ENCODE measurements around the gene MOK.
"Not testable (repeated sequence)": the region's sequence is repeated elsewhere in the genome, so short reads cannot be mapped to it uniquely, and the experiment has no call there.

MOK gene

GRCh38 chr14:102338724-102339123 lies 33.8 kb upstream of the MOK start:
- TF ChIP-seq, protein P1, sequence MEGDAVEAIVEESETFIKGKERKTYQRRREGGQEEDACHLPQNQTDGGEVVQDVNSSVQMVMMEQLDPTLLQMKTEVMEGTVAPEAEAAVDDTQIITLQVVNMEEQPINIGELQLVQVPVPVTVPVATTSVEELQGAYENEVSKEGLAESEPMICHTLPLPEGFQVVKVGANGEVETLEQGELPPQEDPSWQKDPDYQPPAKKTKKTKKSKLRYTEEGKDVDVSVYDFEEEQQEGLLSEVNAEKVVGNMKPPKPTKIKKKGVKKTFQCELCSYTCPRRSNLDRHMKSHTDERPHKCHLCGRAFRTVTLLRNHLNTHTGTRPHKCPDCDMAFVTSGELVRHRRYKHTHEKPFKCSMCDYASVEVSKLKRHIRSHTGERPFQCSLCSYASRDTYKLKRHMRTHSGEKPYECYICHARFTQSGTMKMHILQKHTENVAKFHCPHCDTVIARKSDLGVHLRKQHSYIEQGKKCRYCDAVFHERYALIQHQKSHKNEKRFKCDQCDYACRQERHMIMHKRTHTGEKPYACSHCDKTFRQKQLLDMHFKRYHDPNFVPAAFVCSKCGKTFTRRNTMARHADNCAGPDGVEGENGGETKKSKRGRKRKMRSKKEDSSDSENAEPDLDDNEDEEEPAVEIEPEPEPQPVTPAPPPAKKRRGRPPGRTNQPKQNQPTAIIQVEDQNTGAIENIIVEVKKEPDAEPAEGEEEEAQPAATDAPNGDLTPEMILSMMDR (IDR thresholded peaks at IDR 0.05; ENCODE audit: insufficient read depth, low read length, poor library complexity, severe bottlenecking), result no peak
- Histone ChIP-seq H3K27me3 (replicated peaks; ENCODE audit: control insufficient read depth, insufficient read depth, low read length) (no peaks in the 10 kb centered on the region), H3K36me3 (ENCODE audit: control insufficient read depth, insufficient read depth, low read length) (peaks cover 22% of the 10 kb centered on the region), H3K4me3 (replicated peaks; ENCODE audit: low read depth, low read length) (no peak overlapping the region)
- no peak for DNase-seq (ENCODE audit: extremely low read depth, insufficient read length)

- Histone ChIP-seq H3K36me3 (ENCODE audit: control insufficient read depth, insufficient read depth, low read length) (peaks cover 19% of the 10 kb centered on the region), H3K4me3 (replicated peaks; ENCODE audit: low read depth, low read length) (no peak overlapping the region), H3K27me3 (replicated peaks; ENCODE audit: control insufficient read depth, insufficient read depth, low read length) (no peaks in the 10 kb centered on the region)
- TF ChIP-seq, protein P1 (IDR thresholded peaks at IDR 0.05; ENCODE audit: insufficient read depth, low read length, poor library complexity, severe bottlenecking), result no peak
- no peak for DNase-seq (ENCODE audit: extremely low read depth, insufficient read length)
Measured at GRCh38 chr14:102335163-102335562, 30.2 kb upstream of the MOK start.

- Histone ChIP-seq H3K27me3 (replicated peaks; ENCODE audit: control insufficient read depth, insufficient read depth, low read length) (no peaks in the 10 kb centered on the region), H3K36me3 (ENCODE audit: control insufficient read depth, insufficient read depth, low read length) (peaks cover 17% of the 10 kb centered on the region), H3K4me3 (replicated peaks; ENCODE audit: low read depth, low read length) (no peak overlapping the region)
- no peak for DNase-seq (ENCODE audit: extremely low read depth, insufficient read length)
- TF ChIP-seq, protein P1 (IDR thresholded peaks at IDR 0.05; ENCODE audit: insufficient read depth, low read length, poor library complexity, severe bottlenecking), result no peak
Measured at GRCh38 chr14:102333795-102334705, 29.1 kb upstream of the MOK start.

DNA sequence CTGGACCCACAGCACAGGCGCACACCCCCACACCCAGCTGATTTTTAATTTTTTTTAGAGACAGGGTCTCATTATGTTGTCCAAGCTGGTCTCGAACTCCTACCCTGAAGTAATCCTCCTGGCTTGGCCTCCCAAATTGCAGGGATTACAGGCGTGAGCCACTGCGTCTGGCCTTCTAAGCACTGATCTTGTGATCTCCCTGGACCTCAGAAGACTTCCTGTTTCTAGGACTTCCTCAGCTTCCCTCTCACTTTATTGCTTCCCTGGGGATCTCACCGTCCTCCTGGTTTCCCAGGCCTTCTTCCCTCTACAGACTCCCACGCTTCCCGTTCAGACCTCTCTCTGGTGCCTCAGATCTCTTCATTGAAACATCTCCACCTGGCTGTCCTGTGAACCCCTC lies 28.4 kb upstream of the MOK start:
- Histone ChIP-seq H3K4me3 (replicated peaks; ENCODE audit: low read depth, low read length) (no peak overlapping the region), H3K36me3 (ENCODE audit: control insufficient read depth, insufficient read depth, low read length) (peaks cover 13% of the 10 kb centered on the region), H3K27me3 (replicated peaks; ENCODE audit: control insufficient read depth, insufficient read depth, low read length) (no peaks in the 10 kb centered on the region)
- DNase-seq (ENCODE audit: extremely low read depth, insufficient read length), result no peak
- TF ChIP-seq, protein P1 (IDR thresholded peaks at IDR 0.05; ENCODE audit: insufficient read depth, low read length, poor library complexity, severe bottlenecking), result no peak

DNA sequence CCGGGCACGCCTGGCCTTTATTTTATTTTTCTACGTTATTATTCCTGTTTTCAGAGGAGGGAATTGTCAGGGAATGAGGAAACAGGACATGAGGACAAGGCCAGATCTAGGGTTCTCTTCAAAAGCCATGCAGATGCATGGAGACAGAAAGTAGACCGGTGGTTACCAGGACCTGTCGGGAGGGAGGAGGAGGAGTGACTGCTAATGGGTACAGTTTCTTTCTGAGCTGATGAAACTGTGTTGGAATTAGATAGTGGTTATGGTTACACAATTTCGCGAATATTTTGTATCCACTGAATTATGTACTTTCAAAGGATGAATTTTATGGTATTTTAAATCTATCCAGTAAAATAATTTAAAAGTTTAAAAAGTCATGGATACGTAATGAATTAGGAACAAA lies 25.8 kb upstream of the MOK start:
- Histone ChIP-seq H3K4me3 (replicated peaks; ENCODE audit: low read depth, low read length) (no peak overlapping the region), H3K27me3 (replicated peaks; ENCODE audit: control insufficient read depth, insufficient read depth, low read length) (no peaks in the 10 kb centered on the region), H3K36me3 (ENCODE audit: control insufficient read depth, insufficient read depth, low read length) (peaks cover 14% of the 10 kb centered on the region)
- TF ChIP-seq, protein P1 (IDR thresholded peaks at IDR 0.05; ENCODE audit: insufficient read depth, low read length, poor library complexity, severe bottlenecking), result no peak
- no peak for DNase-seq (ENCODE audit: extremely low read depth, insufficient read length)

DNA sequence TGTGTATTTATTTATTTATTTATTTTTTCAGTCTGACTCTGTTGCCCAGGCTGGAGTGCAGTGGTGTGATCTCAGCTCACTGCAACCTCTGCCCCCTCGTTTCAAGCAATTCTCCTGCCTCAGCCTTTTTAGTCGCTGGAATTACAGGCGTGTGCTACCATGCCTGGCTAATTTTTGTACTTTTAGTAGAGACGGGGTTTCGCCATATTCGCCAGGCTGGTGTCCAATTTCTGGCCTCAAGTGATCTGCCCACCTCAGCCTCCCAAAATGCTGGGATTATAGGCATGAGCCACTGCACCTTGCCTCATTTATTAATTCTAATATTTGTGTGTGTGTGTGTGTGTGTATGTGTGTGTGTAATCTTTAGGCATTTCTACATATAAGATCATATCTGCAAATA lies 24.4 kb upstream of the MOK start:
- not testable (repeated sequence) for H3K27me3 ChIP-seq (replicated peaks; ENCODE audit: control insufficient read depth, insufficient read depth, low read length); DNase-seq (ENCODE audit: extremely low read depth, insufficient read length); H3K4me3 ChIP-seq (replicated peaks; ENCODE audit: low read depth, low read length)
- peaks cover 12% of the 10 kb centered on the region for H3K36me3 ChIP-seq (ENCODE audit: control insufficient read depth, insufficient read depth, low read length)

Measured in GM06990 (cell line).